ACHN (cell line): ENCODE measurements around the gene CPLANE1.
"Not testable (repeated sequence)": the region's sequence is repeated elsewhere in the genome, so short reads cannot be mapped to it uniquely, and the experiment has no call there.

ENCODE experiments used
- DNase-seq: peaks from one replicate; pipeline ENCODE4 v3.0.0-alpha.2; 2015
- in situ Hi-C: cut with HindIII; loops from 2 replicates; pipeline ENCODE4 v1.10.0; 2017; ENCODE audit warnings: low sequenced_read_pairs, low pct_ligation_motif_present, low pct_unique_long_range_greater_than_20kb

The CPLANE1 gene

GRCh38 chr5:37153661-37154060 lies 95.5 kb downstream of the CPLANE1 start:
- in situ Hi-C loops: no loop called here
- DNase-seq: no peak

GRCh38 chr5:37146896-37147295 lies 102.3 kb downstream of the CPLANE1 start:
- DNase-seq: no peak
- in situ Hi-C loops: no loop called here

GRCh38 chr5:37136694-37137093 lies 112.5 kb downstream of the CPLANE1 start:
- no peak for DNase-seq

GRCh38 chr5:37135312-37135711 lies 113.9 kb downstream of the CPLANE1 start:
- in situ Hi-C loops: not testable (repeated sequence)

More at GRCh38 chr5:37136694-37137093, 112.5 kb downstream of the CPLANE1 start:
- in situ Hi-C loops: no loop called here

GRCh38 chr5:37133939-37134338 lies 115.2 kb downstream of the CPLANE1 start:
- in situ Hi-C loops: no loop called here
- no peak for DNase-seq

More at GRCh38 chr5:37135312-37135711, 113.9 kb downstream of the CPLANE1 start:
- not testable (repeated sequence) for DNase-seq

- in situ Hi-C loops: no loop called here
- DNase-seq: no peak
Measured at GRCh38 chr5:37132646-37133045, 116.5 kb downstream of the CPLANE1 start.

GRCh38 chr5:37121465-37121864 lies 127.7 kb downstream of the CPLANE1 start:
- in situ Hi-C loops: no loop called here
- DNase-seq: no peak

GRCh38 chr5:37121027-37121426 lies 128.1 kb downstream of the CPLANE1 start:
- no peak for DNase-seq
- in situ Hi-C loops: no loop called here

- in situ Hi-C loops: no loop called here
- no peak for DNase-seq
Measured at GRCh38 chr5:37120270-37120669, 128.9 kb downstream of the CPLANE1 start.

GRCh38 chr5:37116359-37116758 lies 132.8 kb downstream of the CPLANE1 start:
- in situ Hi-C loops: no loop called here
- DNase-seq: no peak

GRCh38 chr5:37112383-37112991 lies 136.7 kb downstream of the CPLANE1 start:
- DNase-seq: no peak
- in situ Hi-C loops: no loop called here

GRCh38 chr5:37111426-37112382 lies 137.5 kb downstream of the CPLANE1 start:
- in situ Hi-C loops: no loop called here

GRCh38 chr5:37110135-37110534 lies 139.0 kb downstream of the CPLANE1 start:
- in situ Hi-C loops: no loop called here
- DNase-seq: no peak

More at GRCh38 chr5:37111426-37112382, 137.5 kb downstream of the CPLANE1 start:
- no peak for DNase-seq

- no peak for DNase-seq
- in situ Hi-C loops: no loop called here
Measured at GRCh38 chr5:37109338-37109737, 139.8 kb downstream of the CPLANE1 start.

- in situ Hi-C loops: no loop called here
- no peak for DNase-seq
Measured at GRCh38 chr5:37103302-37103701, 145.9 kb downstream of the CPLANE1 start.

GRCh38 chr5:37099267-37099666 lies 149.9 kb downstream of the CPLANE1 start:
- DNase-seq, in situ Hi-C loops: not testable (repeated sequence)

GRCh38 chr5:37093795-37094194 lies 155.4 kb downstream of the CPLANE1 start:
- DNase-seq, in situ Hi-C loops: not testable (repeated sequence)

GRCh38 chr5:37090781-37091180 lies 158.4 kb downstream of the CPLANE1 start:
- no peak for DNase-seq
- in situ Hi-C loops: no loop called here

GRCh38 chr5:37090123-37090726 lies 159.0 kb downstream of the CPLANE1 start:
- in situ Hi-C loops: no loop called here

More at GRCh38 chr5:37090123-37090726, 159.0 kb downstream of the CPLANE1 start:
- DNase-seq: no peak
